Breast epithelium (tissue), 4 donors: ENCODE results near the gene RNU6-9. TPM values are rescaled to one million over a fixed set of nuclear protein-coding genes. Genes with fewer than 3 reads are reported as not detected.
"Not testable (repeated sequence)": the region's sequence is repeated elsewhere in the genome, so short reads cannot be mapped to it uniquely, and the experiment has no call there.

Experiments
- DNase-seq, 2 donors: peaks; one replicate each; pipeline ENCODE4 v3.0.0-alpha.2; 2019; ENCODE audit warnings: low spot score in 2 of 2
- H3K27ac ChIP-seq, 2 donors: fragments of 200-600 bp; sonication (generic) in 1 of 2; one replicate each; pipeline ENCODE4 v1.5.1; 2016 to 2019; ENCODE audit warnings: mild to moderate bottlenecking in 1 of 2
- H3K27me3 ChIP-seq, 2 donors: fragments of 200-600 bp; sonication (generic) in 1 of 2; one replicate each; pipeline versions ENCODE4 v1.5.1 to v1.6.0; 2017 to 2019; ENCODE audit warnings: control low read depth in 1 of 2, mild to moderate bottlenecking in 1 of 2
- H3K36me3 ChIP-seq: fragments of 200-600 bp; one replicate; pipeline ENCODE4 v1.5.1; 2019
- H3K4me1 ChIP-seq, 2 donors: fragments of 200-600 bp; sonication (generic); one replicate each; pipeline ENCODE4 v1.5.1; 2016 to 2019; ENCODE audit warnings: control low read depth in 1 of 2
- H3K4me3 ChIP-seq, 3 donors: fragments of 200-600 bp; sonication (generic); 1 replicate in 2 of 3; 2 replicates in 1 of 3; pipeline ENCODE4 v1.5.1; 2016 to 2019; ENCODE audit warnings: mild to moderate bottlenecking in 3 of 3, moderate library complexity in 2 of 3
- H3K9me3 ChIP-seq, 2 donors: fragments of 200-600 bp; sonication (generic) in 1 of 2; one replicate each; pipeline ENCODE4 v1.5.1; 2016 to 2019; ENCODE audit warnings: control low read depth in 1 of 2
- CTCF ChIP-seq, 3 donors: fragments of 450-650 bp; IDR thresholded peaks; one replicate each; pipeline ENCODE4 v1.5.1; 2016 to 2017; ENCODE audit warnings: antibody characterized with exemption in 3 of 3, mild to moderate bottlenecking in 3 of 3, moderate library complexity in 3 of 3
- POLR2A ChIP-seq: fragments of 450-650 bp; IDR thresholded peaks from one replicate; pipeline ENCODE4 v1.6.1; 2016; ENCODE audit warnings: antibody characterized with exemption, mild to moderate bottlenecking, moderate library complexity
- POLR2AphosphoS5 ChIP-seq, 3 donors: sonication (generic); formaldehyde crosslinking; IDR thresholded peaks; one replicate each; pipeline ENCODE4 v1.6.1; 2017; ENCODE audit warnings: antibody characterized with exemption in 3 of 3
- intact Hi-C: fragments of 100-400 bp; cut with DNase I; formaldehyde crosslinking; loops from one replicate; pipeline ENCODE4 v1.15.1; 2023; ENCODE audit warnings: low total_unique reads
- total RNA-seq, 3 donors: library from RNA; depleted of rRNA; stranded (reverse); fragments of >200 nt; gene quantifications; one replicate each; pipeline ENCODE4 v1.1.0, GENCODE V29; 2016

The RNU6-9 gene
- total RNA-seq, 3 donors from 2014 or later: not detected

- no peak overlapping the region for H3K27ac ChIP-seq
Observed at GRCh38 chr19:887072-887471, 6.2 kb upstream of the RNU6-9 start.

GRCh38 chr19:887599-887998 is 5.7 kb upstream of the RNU6-9 start:
- Histone ChIP-seq H3K9me3 (no peaks in the 10 kb centered on the region), H3K4me3 (no peak overlapping the region), H3K27me3 (no peaks in the 10 kb centered on the region), H3K27ac (no peak overlapping the region), H3K4me1 (no peaks in the 10 kb centered on the region), H3K36me3 (no peaks in the 10 kb centered on the region)
- TF ChIP-seq CTCF (IDR thresholded peaks at IDR 0.05) (no peak), POLR2A (no peak), POLR2AphosphoS5 (IDR thresholded peaks at IDR 0.05) (no peak)
- no peak for DNase-seq
- intact Hi-C loops: no loop called here

More at GRCh38 chr19:887072-887471, 6.2 kb upstream of the RNU6-9 start:
- no peak for DNase-seq
- intact Hi-C loops: no loop called here
- H3K27me3 ChIP-seq: no peaks in the 10 kb centered on the region
- H3K36me3 ChIP-seq: no peaks in the 10 kb centered on the region
- TF ChIP-seq CTCF (IDR thresholded peaks at IDR 0.05) (no peak), POLR2AphosphoS5 (IDR thresholded peaks at IDR 0.05) (no peak), POLR2A (no peak)
- H3K4me1 ChIP-seq: no peaks in the 10 kb centered on the region
- H3K9me3 ChIP-seq: no peaks in the 10 kb centered on the region
- no peak overlapping the region for H3K4me3 ChIP-seq

GRCh38 chr19:888581-889385 is 4.5 kb upstream of the RNU6-9 start:
- no peaks in the 10 kb centered on the region for H3K9me3 ChIP-seq
- no peak for TF ChIP-seq CTCF (IDR thresholded peaks at IDR 0.05)
- no peak for TF ChIP-seq POLR2A
- TF ChIP-seq POLR2AphosphoS5 (IDR thresholded peaks at IDR 0.05): no peak
- H3K4me3 ChIP-seq: no peak overlapping the region
- no peak for DNase-seq
- H3K36me3 ChIP-seq: no peaks in the 10 kb centered on the region
- intact Hi-C loops: no loop called here
- H3K27me3 ChIP-seq: no peaks in the 10 kb centered on the region
- H3K4me1 ChIP-seq: no peaks in the 10 kb centered on the region
- H3K27ac ChIP-seq: no peak overlapping the region

- Histone ChIP-seq H3K27me3 (no peaks in the 10 kb centered on the region), H3K4me1 (no peaks in the 10 kb centered on the region), H3K4me3 (no peak overlapping the region), H3K36me3 (no peaks in the 10 kb centered on the region), H3K27ac (no peak overlapping the region), H3K9me3 (no peaks in the 10 kb centered on the region)
- TF ChIP-seq CTCF (IDR thresholded peaks at IDR 0.05) (no peak), POLR2AphosphoS5 (IDR thresholded peaks at IDR 0.05) (no peak), POLR2A (no peak)
- no peak for DNase-seq
- intact Hi-C loops: loop anchor here (5.0 to 10.0 kb wide), 2 partner anchors 325 to 753 kb away; no protein-coding TSS in a partner anchor
Observed at GRCh38 chr19:889662-890295, 3.5 kb upstream of the RNU6-9 start.

DNA sequence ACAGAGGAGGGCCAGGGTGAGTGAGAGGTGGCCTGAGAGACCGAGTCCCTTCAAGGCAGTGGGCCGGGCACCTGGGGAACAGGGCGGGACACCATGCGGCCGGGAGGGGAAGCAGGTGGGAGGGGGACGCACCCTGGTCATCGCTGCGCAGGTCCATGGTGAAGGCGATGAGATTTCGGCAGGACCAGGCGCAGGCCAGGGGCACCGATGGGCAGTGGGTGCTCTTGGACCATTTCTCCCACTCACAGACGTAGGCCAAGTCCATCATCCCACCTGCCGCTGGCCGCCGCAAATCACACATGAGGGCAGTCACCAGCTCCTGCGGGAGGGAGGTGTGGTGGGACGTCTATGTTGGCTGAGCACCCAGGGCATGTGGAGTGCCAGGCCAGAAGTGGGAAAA is 2.5 kb upstream of the RNU6-9 start:
- no peak for TF ChIP-seq POLR2AphosphoS5 (IDR thresholded peaks at IDR 0.05)
- Histone ChIP-seq H3K27ac (no peak overlapping the region), H3K27me3 (no peaks in the 10 kb centered on the region), H3K4me1 (no peaks in the 10 kb centered on the region), H3K4me3 (no peak overlapping the region), H3K9me3 (no peaks in the 10 kb centered on the region), H3K36me3 (no peaks in the 10 kb centered on the region)
- no peak for DNase-seq
- intact Hi-C loops: loop anchor here (5.0 to 10.0 kb wide), 2 partner anchors 324 to 751 kb away; no protein-coding TSS in a partner anchor

GRCh38 chr19:891421-892200 is 1.7 kb upstream of the RNU6-9 start:
- Histone ChIP-seq H3K27ac (peak overlapping the region; percentile 96), H3K4me3 (peak overlapping the region; percentile 74 to 93 (median 89))
- not testable (repeated sequence) for H3K9me3 ChIP-seq, H3K36me3 ChIP-seq, DNase-seq, H3K4me1 ChIP-seq, H3K27me3 ChIP-seq
- intact Hi-C loops: loop anchor here (5.0 to 10.0 kb wide), 2 partner anchors 323 to 751 kb away; no protein-coding TSS in a partner anchor
